Effector memory CD4-positive, alpha-beta T cell (primary cell): ENCODE results near the gene ZBTB6.

ENCODE experiments used
- DNase-seq, 3 donors: peaks; one replicate each; pipeline ENCODE4 v3.0.0-alpha.2; 2020
- H3K27ac ChIP-seq: 2 replicates; pipeline ENCODE4 v1.7.0; 2013; ENCODE audit warnings: mild to moderate bottlenecking, low read length, moderate library complexity; ENCODE audit not compliant: insufficient read depth, poor library complexity, severe bottlenecking
- H3K27me3 ChIP-seq: replicated peaks from 2 replicates; pipeline ENCODE4 v1.7.0; 2013; ENCODE audit warnings: mild to moderate bottlenecking, low read length; ENCODE audit not compliant: insufficient read depth, control insufficient read depth, poor library complexity, severe bottlenecking
- H3K36me3 ChIP-seq: 2 replicates; pipeline ENCODE4 v1.7.0; 2013; ENCODE audit warnings: mild to moderate bottlenecking, low read length, moderate library complexity; ENCODE audit not compliant: control insufficient read depth, insufficient read depth
- H3K4me1 ChIP-seq: 2 replicates; pipeline ENCODE4 v1.7.0; 2013; ENCODE audit warnings: low read length, mild to moderate bottlenecking; ENCODE audit not compliant: control insufficient read depth, insufficient read depth, poor library complexity, severe bottlenecking
- H3K4me3 ChIP-seq: 2 replicates; pipeline ENCODE4 v1.7.0; 2013; ENCODE audit warnings: low read length, low read depth, mild to moderate bottlenecking; ENCODE audit not compliant: insufficient read depth, poor library complexity, severe bottlenecking
- H3K9me3 ChIP-seq: 2 replicates; pipeline ENCODE4 v1.7.0; 2013; ENCODE audit warnings: mild to moderate bottlenecking, low read length, moderate library complexity; ENCODE audit not compliant: control insufficient read depth

ZBTB6 gene

DNA sequence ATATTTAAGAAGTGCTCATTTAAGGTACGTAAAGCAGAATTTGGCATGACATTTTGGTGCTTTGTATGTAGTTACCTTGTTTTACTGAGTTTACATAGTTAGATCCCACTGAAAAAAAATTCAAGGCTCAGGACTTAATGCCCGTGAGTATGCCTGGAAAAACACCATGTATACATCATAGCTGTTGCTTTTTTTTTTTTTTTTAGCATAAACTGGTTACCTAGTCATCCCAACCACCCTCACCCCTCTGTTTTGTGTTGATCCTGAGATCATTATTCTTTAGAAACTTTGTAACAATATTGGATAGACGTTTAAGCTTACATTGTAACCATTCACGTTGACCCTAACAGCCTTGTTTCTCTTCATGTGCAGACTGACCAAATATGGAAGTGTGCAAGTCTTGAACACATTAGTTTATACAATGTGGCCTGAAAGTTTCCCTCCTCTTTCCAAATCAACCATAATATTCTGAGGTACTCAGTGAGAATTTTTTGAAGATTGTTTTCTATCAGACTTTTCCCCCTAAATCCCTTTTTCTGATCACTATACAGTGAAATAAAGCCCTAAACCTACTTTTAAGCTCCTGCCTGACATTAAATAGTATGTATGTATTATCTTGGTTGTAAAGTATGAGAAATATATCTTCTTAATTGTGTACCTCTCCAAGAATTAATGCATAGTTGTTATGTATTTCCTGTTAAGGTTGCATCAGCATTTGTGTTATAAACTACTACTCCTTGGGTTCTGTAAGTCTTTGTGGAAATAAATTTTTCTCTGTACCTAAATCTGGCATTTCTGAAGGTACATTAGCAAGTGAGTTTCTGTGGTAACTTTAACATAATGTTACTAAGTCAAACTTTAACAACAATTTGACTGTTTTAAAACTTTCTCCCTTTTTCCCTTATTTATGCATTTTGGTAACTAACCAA, 32.1 kb upstream of the ZBTB6 start:
- Histone ChIP-seq H3K4me3 (no peak overlapping the region), H3K27me3 (no peaks in the 10 kb centered on the region), H3K4me1 (peaks cover 15% of the 10 kb centered on the region), H3K27ac (no peak overlapping the region), H3K9me3 (no peaks in the 10 kb centered on the region), H3K36me3 (peaks cover 5% of the 10 kb centered on the region)
- no peak for DNase-seq

- Histone ChIP-seq H3K36me3 (peaks cover 9% of the 10 kb centered on the region), H3K27me3 (no peaks in the 10 kb centered on the region), H3K27ac (peak overlapping the region; percentile 83), H3K4me1 (peaks cover 18% of the 10 kb centered on the region), H3K4me3 (peak overlapping the region; percentile 85), H3K9me3 (no peaks in the 10 kb centered on the region)
- DNase-seq, result no peak
Observed at GRCh38 chr9:122941582-122942234, 28.6 kb upstream of the ZBTB6 start.

- Histone ChIP-seq H3K4me1 (peaks cover 18% of the 10 kb centered on the region), H3K36me3 (peaks cover 9% of the 10 kb centered on the region)
- DNase-seq, result peak; percentile 96 to 99 (median 97)
Observed at GRCh38 chr9:122940749-122941581, 27.8 kb upstream of the ZBTB6 start, which contains the start of gene RABGAP1. Gene RABGAP1 (plus strand): TSS chr9:122941020. CDS start chr9:122957060, 16,040 bp downstream.

DNA sequence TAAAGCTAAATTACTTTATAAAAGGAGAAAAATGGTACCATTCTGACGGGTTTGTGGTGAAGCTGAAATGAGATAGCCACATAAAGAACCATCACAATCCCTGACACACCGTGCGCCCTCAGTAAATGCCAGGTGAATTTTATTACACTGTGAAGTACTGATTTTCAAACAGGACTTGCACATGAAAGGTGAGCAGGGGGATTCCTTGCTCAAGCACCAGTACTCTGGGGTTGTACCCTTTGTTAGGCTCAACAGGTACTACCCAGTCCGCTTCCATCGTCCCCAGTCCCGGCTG, 27.3 kb upstream of the ZBTB6 start:
- H3K9me3 ChIP-seq, result no peaks in the 10 kb centered on the region
- DNase-seq, result no peak
- no peaks in the 10 kb centered on the region for H3K27me3 ChIP-seq
- peaks cover 18% of the 10 kb centered on the region for H3K4me1 ChIP-seq
- H3K36me3 ChIP-seq, result peaks cover 9% of the 10 kb centered on the region
- no peak overlapping the region for H3K4me3 ChIP-seq
- H3K27ac ChIP-seq, result peak overlapping the region; percentile 47

More at GRCh38 chr9:122940749-122941581, 27.8 kb upstream of the ZBTB6 start, which contains the start of gene RABGAP1:
- Histone ChIP-seq H3K27ac (peak within 1 kb of the TSS; percentile 83), H3K4me3 (peak within 1 kb of the TSS; percentile 85), H3K9me3 (no peaks in the 10 kb centered on the region), H3K27me3 (no peaks in the 10 kb centered on the region)

GRCh38 chr9:122939601-122940000, 26.5 kb upstream of the ZBTB6 start:
- H3K4me1 ChIP-seq, result peaks cover 18% of the 10 kb centered on the region
- H3K27ac ChIP-seq, result no peak overlapping the region
- no peaks in the 10 kb centered on the region for H3K27me3 ChIP-seq
- no peak for DNase-seq
- H3K9me3 ChIP-seq, result no peaks in the 10 kb centered on the region
- H3K36me3 ChIP-seq, result peaks cover 9% of the 10 kb centered on the region
- H3K4me3 ChIP-seq, result no peak overlapping the region

- H3K4me3 ChIP-seq, result no peak overlapping the region
- H3K4me1 ChIP-seq, result peaks cover 19% of the 10 kb centered on the region
- no peaks in the 10 kb centered on the region for H3K27me3 ChIP-seq
- H3K27ac ChIP-seq, result no peak overlapping the region
- no peaks in the 10 kb centered on the region for H3K9me3 ChIP-seq
- DNase-seq, result no peak
- peaks cover 4% of the 10 kb centered on the region for H3K36me3 ChIP-seq
Observed at GRCh38 chr9:122936883-122937282, 23.8 kb upstream of the ZBTB6 start.

GRCh38 chr9:122936464-122936863, 23.3 kb upstream of the ZBTB6 start:
- no peaks in the 10 kb centered on the region for H3K27me3 ChIP-seq
- no peak overlapping the region for H3K27ac ChIP-seq
- H3K4me3 ChIP-seq, result no peak overlapping the region
- no peak for DNase-seq
- H3K9me3 ChIP-seq, result no peaks in the 10 kb centered on the region
- peaks cover 16% of the 10 kb centered on the region for H3K4me1 ChIP-seq
- H3K36me3 ChIP-seq, result peaks cover 4% of the 10 kb centered on the region

- Histone ChIP-seq H3K27me3 (no peaks in the 10 kb centered on the region), H3K9me3 (no peaks in the 10 kb centered on the region), H3K36me3 (no peaks in the 10 kb centered on the region), H3K4me3 (peak within 1 kb of the TSS; percentile 89), H3K4me1 (peaks cover 5% of the 10 kb centered on the region), H3K27ac (peak within 1 kb of the TSS; percentile 94)
- DNase-seq, result peak; percentile 84 to 87 (median 86)
Observed at GRCh38 chr9:122931226-122932121, 18.4 kb upstream of the ZBTB6 start, which contains the start of gene ZBTB26. Gene ZBTB26 (minus strand): TSS chr9:122931512. CDS start chr9:122919934, 11,578 bp downstream.
